ENCODE results near the gene BCL3. TPM values are rescaled to one million over a fixed set of nuclear protein-coding genes. Genes with fewer than 3 reads are reported as not detected.

The BCL3 gene
- total and polyA plus RNA-seq, 7 experiments from 2014 or later = 3.3 to 107 (median 15.0) TPM

- CTCF ChIA-PET = interaction anchor here (0.7 to 1.8 kb wide), 2 partner anchors 16 to 39 kb away, joined by 4 to 7 read pairs; no protein-coding TSS in a partner anchor
Measured at GRCh38 chr19:44731622-44732021, 16.9 kb upstream of the BCL3 start.

GRCh38 chr19:44732235-44733014 lies 16.1 kb upstream of the BCL3 start:
- H3K9me3 Mint-ChIP-seq = no peaks in the 10 kb centered on the region
- peaks cover 0 to 14% (median 0%) of the 10 kb centered on the region in 5 donors for H3K27me3 Mint-ChIP-seq
- ChIA-PET CTCF (interaction anchor here (0.7 to 1.8 kb wide), 4 partner anchors 11 to 39 kb away, joined by 3 to 7 read pairs (median 4); no protein-coding TSS in a partner anchor), POLR2A (no interaction called here)
- ATAC-seq (no peak), DNase-seq (no peak)
- no peaks in the 10 kb centered on the region for H3K9me3 ChIP-seq (ENCODE audit: control insufficient read depth in 2 of 3, low read length in 3 of 3)
- H3K36me3 ChIP-seq (ENCODE audit: control insufficient read depth in 2 of 3, insufficient read depth in 3 of 3, low read length in 3 of 3) = no peaks in the 10 kb centered on the region
- H3K4me3 ChIP-seq (ENCODE audit: low read length) = no peak overlapping the region
- no peak overlapping the region for H3K4me3 Mint-ChIP-seq
- no peak overlapping the region for H3K27ac ChIP-seq (ENCODE audit: low read depth, low read length)
- H3K27ac Mint-ChIP-seq = peak overlapping the region in 2 of 9 donors; percentile 0 to 2
- intact Hi-C loops (cut with micrococcal nuclease) = no loop called here
- no peaks in the 10 kb centered on the region for H3K27me3 ChIP-seq (ENCODE audit: control insufficient read depth in 2 of 2, insufficient read depth in 2 of 2, low read length in 2 of 2)
- H3K4me1 ChIP-seq (ENCODE audit: control insufficient read depth in 2 of 2, insufficient read depth in 2 of 2, low read length in 2 of 2) = no peaks in the 10 kb centered on the region
- peaks cover 4 to 21% (median 7%) of the 10 kb centered on the region in 7 donors for H3K4me1 Mint-ChIP-seq
- no peaks in the 10 kb centered on the region for H3K36me3 Mint-ChIP-seq

More at GRCh38 chr19:44731622-44732021, 16.9 kb upstream of the BCL3 start:
- Mint-ChIP-seq H3K27me3 (peaks cover 0 to 10% (median 0%) of the 10 kb centered on the region in 5 donors), H3K27ac (peak overlapping the region in 2 of 9 donors; percentile 45 to 46), H3K4me3 (no peak overlapping the region), H3K36me3 (no peaks in the 10 kb centered on the region), H3K4me1 (peaks cover 0 to 18% (median 7%) of the 10 kb centered on the region in 7 donors), H3K9me3 (no peaks in the 10 kb centered on the region)
- no peaks in the 10 kb centered on the region for H3K36me3 ChIP-seq (ENCODE audit: control insufficient read depth in 2 of 3, insufficient read depth in 3 of 3, low read length in 3 of 3)
- H3K27me3 ChIP-seq (ENCODE audit: control insufficient read depth in 2 of 2, insufficient read depth in 2 of 2, low read length in 2 of 2) = no peaks in the 10 kb centered on the region
- H3K27ac ChIP-seq (ENCODE audit: low read depth, low read length) = no peak overlapping the region
- H3K4me3 ChIP-seq (ENCODE audit: low read length) = no peak overlapping the region
- POLR2A ChIA-PET = interaction anchor here (0.6 to 0.7 kb wide), 2 partner anchors 31 to 42 kb away, joined by 3 to 4 read pairs; no protein-coding TSS in a partner anchor
- DNase-seq = no peak
- H3K4me1 ChIP-seq (ENCODE audit: control insufficient read depth in 2 of 2, insufficient read depth in 2 of 2, low read length in 2 of 2) = no peaks in the 10 kb centered on the region
- intact Hi-C loops (cut with micrococcal nuclease) = no loop called here
- ATAC-seq = no peak
- no peaks in the 10 kb centered on the region for H3K9me3 ChIP-seq (ENCODE audit: control insufficient read depth in 2 of 3, low read length in 3 of 3)

GRCh38 chr19:44734357-44734756 lies 14.2 kb upstream of the BCL3 start:
- H3K27me3 Mint-ChIP-seq = peaks cover 0 to 14% (median 0%) of the 10 kb centered on the region in 5 donors
- CTCF ChIA-PET = interaction anchor here (0.6 kb wide), 1 partner anchor 9 kb away, joined by 4 read pairs; no protein-coding TSS in a partner anchor
- Histone ChIP-seq H3K4me1 (ENCODE audit: control insufficient read depth in 2 of 2, insufficient read depth in 2 of 2, low read length in 2 of 2) (no peaks in the 10 kb centered on the region), H3K4me3 (ENCODE audit: low read length) (no peak overlapping the region), H3K9me3 (ENCODE audit: control insufficient read depth in 2 of 3, low read length in 3 of 3) (no peaks in the 10 kb centered on the region), H3K36me3 (ENCODE audit: control insufficient read depth in 2 of 3, insufficient read depth in 3 of 3, low read length in 3 of 3) (no peaks in the 10 kb centered on the region), H3K27me3 (ENCODE audit: control insufficient read depth in 2 of 2, insufficient read depth in 2 of 2, low read length in 2 of 2) (no peaks in the 10 kb centered on the region), H3K27ac (ENCODE audit: low read depth, low read length) (no peak overlapping the region)
- H3K4me3 Mint-ChIP-seq = no peak overlapping the region
- intact Hi-C loops (cut with micrococcal nuclease) = no loop called here
- H3K36me3 Mint-ChIP-seq = no peaks in the 10 kb centered on the region
- no peaks in the 10 kb centered on the region for H3K9me3 Mint-ChIP-seq
- no peak overlapping the region for H3K27ac Mint-ChIP-seq
- DNase-seq = no peak
- H3K4me1 Mint-ChIP-seq = peaks cover 0 to 18% (median 5%) of the 10 kb centered on the region in 7 donors
- POLR2A ChIA-PET = no interaction called here
- no peak for ATAC-seq

GRCh38 chr19:44735011-44735410 lies 13.5 kb upstream of the BCL3 start:
- Histone ChIP-seq H3K4me1 (ENCODE audit: control insufficient read depth in 2 of 2, insufficient read depth in 2 of 2, low read length in 2 of 2) (no peaks in the 10 kb centered on the region), H3K36me3 (ENCODE audit: control insufficient read depth in 2 of 3, insufficient read depth in 3 of 3, low read length in 3 of 3) (no peaks in the 10 kb centered on the region), H3K9me3 (ENCODE audit: control insufficient read depth in 2 of 3, low read length in 3 of 3) (no peaks in the 10 kb centered on the region), H3K4me3 (ENCODE audit: low read length) (no peak overlapping the region), H3K27me3 (ENCODE audit: control insufficient read depth in 2 of 2, insufficient read depth in 2 of 2, low read length in 2 of 2) (no peaks in the 10 kb centered on the region), H3K27ac (ENCODE audit: low read depth, low read length) (no peak overlapping the region)
- ChIA-PET CTCF (no interaction called here), POLR2A (no interaction called here)
- H3K27me3 Mint-ChIP-seq = peaks cover 0 to 14% (median 0%) of the 10 kb centered on the region in 5 donors
- H3K9me3 Mint-ChIP-seq = no peaks in the 10 kb centered on the region
- no peaks in the 10 kb centered on the region for H3K36me3 Mint-ChIP-seq
- H3K4me1 Mint-ChIP-seq = peaks cover 0 to 18% (median 5%) of the 10 kb centered on the region in 7 donors
- H3K4me3 Mint-ChIP-seq = no peak overlapping the region
- no peak for DNase-seq
- peak overlapping the region in 1 of 9 donors; percentile 31 for H3K27ac Mint-ChIP-seq
- ATAC-seq = no peak
- intact Hi-C loops (cut with micrococcal nuclease) = no loop called here

- Mint-ChIP-seq H3K27me3 (peaks cover 0 to 12% (median 0%) of the 10 kb centered on the region in 5 donors), H3K9me3 (no peaks in the 10 kb centered on the region), H3K36me3 (no peaks in the 10 kb centered on the region), H3K4me3 (no peak overlapping the region), H3K27ac (peak overlapping the region in 1 of 9 donors; percentile 90), H3K4me1 (peaks cover 7 to 31% (median 10%) of the 10 kb centered on the region in 7 donors)
- no peaks in the 10 kb centered on the region for H3K36me3 ChIP-seq (ENCODE audit: control insufficient read depth in 2 of 3, insufficient read depth in 3 of 3, low read length in 3 of 3)
- H3K27ac ChIP-seq (ENCODE audit: low read depth, low read length) = no peak overlapping the region
- DNase-seq = no peak
- H3K4me3 ChIP-seq (ENCODE audit: low read length) = no peak overlapping the region
- no peak for ATAC-seq
- POLR2A ChIA-PET = interaction anchor here (0.6 to 1.0 kb wide), 2 partner anchors 12 to 37 kb away, joined by 3 read pairs; no protein-coding TSS in a partner anchor
- no peaks in the 10 kb centered on the region for H3K9me3 ChIP-seq (ENCODE audit: control insufficient read depth in 2 of 3, low read length in 3 of 3)
- no peaks in the 10 kb centered on the region for H3K27me3 ChIP-seq (ENCODE audit: control insufficient read depth in 2 of 2, insufficient read depth in 2 of 2, low read length in 2 of 2)
- intact Hi-C loops (cut with micrococcal nuclease) = no loop called here
- CTCF ChIA-PET = interaction anchor here (1.0 to 1.3 kb wide), 2 partner anchors 14 to 33 kb away, joined by 4 to 8 read pairs; no protein-coding TSS in a partner anchor
- no peaks in the 10 kb centered on the region for H3K4me1 ChIP-seq (ENCODE audit: control insufficient read depth in 2 of 2, insufficient read depth in 2 of 2, low read length in 2 of 2)
Measured at GRCh38 chr19:44737238-44738071, 11.1 kb upstream of the BCL3 start.

GRCh38 chr19:44738136-44738535 lies 10.4 kb upstream of the BCL3 start:
- peaks cover 7 to 31% (median 14%) of the 10 kb centered on the region in 7 donors for H3K4me1 Mint-ChIP-seq
- H3K36me3 Mint-ChIP-seq = no peaks in the 10 kb centered on the region
- H3K4me1 ChIP-seq (ENCODE audit: control insufficient read depth in 2 of 2, insufficient read depth in 2 of 2, low read length in 2 of 2) = no peaks in the 10 kb centered on the region
- DNase-seq = no peak
- ATAC-seq = no peak
- intact Hi-C loops (cut with micrococcal nuclease) = no loop called here
- POLR2A ChIA-PET = interaction anchor here (1.0 kb wide), 1 partner anchor 36 kb away, joined by 3 read pairs; no protein-coding TSS in a partner anchor
- H3K4me3 Mint-ChIP-seq = no peak overlapping the region
- peaks cover 0 to 12% (median 0%) of the 10 kb centered on the region in 5 donors for H3K27me3 Mint-ChIP-seq
- H3K27ac ChIP-seq (ENCODE audit: low read depth, low read length) = no peak overlapping the region
- CTCF ChIA-PET = interaction anchor here (1.0 to 1.4 kb wide), 2 partner anchors 11 to 32 kb away, joined by 4 read pairs; no protein-coding TSS in a partner anchor
- H3K9me3 Mint-ChIP-seq = no peaks in the 10 kb centered on the region
- H3K4me3 ChIP-seq (ENCODE audit: low read length) = no peak overlapping the region
- H3K36me3 ChIP-seq (ENCODE audit: control insufficient read depth in 2 of 3, insufficient read depth in 3 of 3, low read length in 3 of 3) = no peaks in the 10 kb centered on the region
- no peaks in the 10 kb centered on the region for H3K9me3 ChIP-seq (ENCODE audit: control insufficient read depth in 2 of 3, low read length in 3 of 3)
- H3K27ac Mint-ChIP-seq = peak overlapping the region in 1 of 9 donors; percentile 90
- no peaks in the 10 kb centered on the region for H3K27me3 ChIP-seq (ENCODE audit: control insufficient read depth in 2 of 2, insufficient read depth in 2 of 2, low read length in 2 of 2)

Measured in naive thymus-derived CD4-positive, alpha-beta T cell (primary cell).